Measurements from ENCODE around the gene FAM98C. TPM values are rescaled to one million over a fixed set of nuclear protein-coding genes. Genes with fewer than 3 reads are reported as not detected.

Gene FAM98C
- polyA plus RNA-seq, 1 experiment = 12.2 TPM

GRCh38 chr19:38374332-38375097 lies 28.4 kb upstream of the FAM98C start, which contains the start of gene PSMD8:
PSMD8 (plus strand) TSS chr19:38374571; CDS start chr19:38374602, 31 bp downstream.
- POLR2A ChIA-PET = interaction anchor here (0.6 to 1.0 kb wide), 5 partner anchors 11 to 128 kb away, joined by 3 to 8 read pairs (median 3); partner anchors contain the start of gene GGN
- H3K27me3 ChIP-seq (ENCODE audit: control insufficient read depth, insufficient read depth, low read length) = 0 out of 2 replicates have a peak, but pooled peaks cover 1% of the 10 kb centered on the region
- H3K36me3 ChIP-seq (ENCODE audit: control insufficient read depth, insufficient read depth, low read length) = peaks cover 13% of the 10 kb centered on the region
- peak within 1 kb of the TSS; percentile 75 for H3K4me3 ChIP-seq (ENCODE audit: low read depth, low read length)
- peak; percentile 37 for TF ChIP-seq CTCF (IDR thresholded peaks at IDR 0.05; ENCODE audit: insufficient read depth, low read depth, low read length)
- DNase-seq (ENCODE audit: low read depth) = peak; percentile 93
- CTCF ChIA-PET = interaction anchor here (0.9 to 1.7 kb wide), 11 partner anchors 13 to 556 kb away, joined by 3 to 9 read pairs (median 4); partner anchors contain the start of genes CATSPERG, FAM98C, GGN and MRPS12

- TF ChIP-seq CTCF (IDR thresholded peaks at IDR 0.05; ENCODE audit: insufficient read depth, low read depth, low read length) = no peak
- Histone ChIP-seq H3K27me3 (ENCODE audit: control insufficient read depth, insufficient read depth, low read length) (no peaks in the 10 kb centered on the region), H3K36me3 (ENCODE audit: control insufficient read depth, insufficient read depth, low read length) (peaks cover 13% of the 10 kb centered on the region), H3K4me3 (ENCODE audit: low read depth, low read length) (peak overlapping the region; percentile 75)
- ChIA-PET POLR2A (interaction anchor here (0.6 kb wide), 1 partner anchor 11 kb away, joined by 3 read pairs; no protein-coding TSS in a partner anchor), CTCF (interaction anchor here (1.2 to 2.1 kb wide), 6 partner anchors 9 to 40 kb away, joined by 3 to 12 read pairs (median 5); partner anchors contain the start of genes CATSPERG, FAM98C, GGN and SPRED3)
- DNase-seq (ENCODE audit: low read depth) = no peak
Observed at GRCh38 chr19:38375098-38375493, 27.8 kb upstream of the FAM98C start.

GRCh38 chr19:38375748-38376147 lies 27.1 kb upstream of the FAM98C start:
- Histone ChIP-seq H3K27me3 (ENCODE audit: control insufficient read depth, insufficient read depth, low read length) (no peaks in the 10 kb centered on the region), H3K36me3 (ENCODE audit: control insufficient read depth, insufficient read depth, low read length) (peaks cover 15% of the 10 kb centered on the region), H3K4me3 (ENCODE audit: low read depth, low read length) (peak overlapping the region; percentile 75)
- no peak for DNase-seq (ENCODE audit: low read depth)
- no peak for TF ChIP-seq CTCF (IDR thresholded peaks at IDR 0.05; ENCODE audit: insufficient read depth, low read depth, low read length)
- ChIA-PET POLR2A (interaction anchor here (0.5 to 1.4 kb wide), 3 partner anchors 11 to 454 kb away, joined by 3 to 18 read pairs (median 4); partner anchors contain the start of gene GGN), CTCF (interaction anchor here (0.7 to 2.1 kb wide), 4 partner anchors 9 to 40 kb away, joined by 3 to 12 read pairs (median 7); partner anchors contain the start of genes FAM98C, GGN and SPRED3)

DNA sequence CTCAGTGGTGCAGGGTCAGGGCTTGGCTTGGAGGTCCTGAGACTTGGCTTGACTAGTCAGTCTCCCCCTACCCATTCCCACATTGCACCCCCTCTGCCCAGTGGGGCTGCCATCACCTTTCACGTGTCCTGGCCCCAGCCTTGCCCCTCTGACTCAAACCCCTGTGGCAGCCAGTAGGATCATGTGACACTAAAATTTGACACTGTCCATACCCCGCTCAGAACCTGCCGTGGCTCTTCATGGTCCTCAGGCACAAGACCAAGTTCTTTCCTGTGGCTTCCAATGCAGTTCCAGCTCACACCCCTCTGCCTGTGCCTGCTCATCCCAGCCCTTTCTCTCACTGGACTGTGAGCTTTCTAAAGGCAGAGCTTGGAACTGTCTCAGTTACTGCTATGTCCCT lies 26.3 kb upstream of the FAM98C start:
- no peak for TF ChIP-seq CTCF (IDR thresholded peaks at IDR 0.05; ENCODE audit: insufficient read depth, low read depth, low read length)
- CTCF ChIA-PET = interaction anchor here (2.0 to 2.1 kb wide), 2 partner anchors 8 to 11 kb away, joined by 8 to 12 read pairs; partner anchors contain the start of genes GGN and SPRED3
- no peak for DNase-seq (ENCODE audit: low read depth)
- Histone ChIP-seq H3K27me3 (ENCODE audit: control insufficient read depth, insufficient read depth, low read length) (no peaks in the 10 kb centered on the region), H3K4me3 (ENCODE audit: low read depth, low read length) (no peak overlapping the region), H3K36me3 (ENCODE audit: control insufficient read depth, insufficient read depth, low read length) (peaks cover 24% of the 10 kb centered on the region)
- POLR2A ChIA-PET = interaction anchor here (0.5 to 1.4 kb wide), 2 partner anchors 10 to 11 kb away, joined by 3 to 18 read pairs; partner anchors contain the start of gene GGN

GRCh38 chr19:38377052-38377451 lies 25.8 kb upstream of the FAM98C start:
- DNase-seq (ENCODE audit: low read depth) = no peak
- ChIA-PET CTCF (interaction anchor here (2.0 to 2.1 kb wide), 2 partner anchors 8 to 11 kb away, joined by 8 to 12 read pairs; partner anchors contain the start of genes GGN and SPRED3), POLR2A (no interaction called here)
- no peak for TF ChIP-seq CTCF (IDR thresholded peaks at IDR 0.05; ENCODE audit: insufficient read depth, low read depth, low read length)
- peaks cover 29% of the 10 kb centered on the region for H3K36me3 ChIP-seq (ENCODE audit: control insufficient read depth, insufficient read depth, low read length)
- no peaks in the 10 kb centered on the region for H3K27me3 ChIP-seq (ENCODE audit: control insufficient read depth, insufficient read depth, low read length)
- H3K4me3 ChIP-seq (ENCODE audit: low read depth, low read length) = no peak overlapping the region
